Adrenal gland (tissue), 12 donors: ENCODE results near the gene NHEJ1. TPM values are rescaled to one million over a fixed set of nuclear protein-coding genes. Genes with fewer than 3 reads are reported as not detected.

ENCODE experiments used
- DNase-seq, 7 donors: peaks; one replicate each; pipeline ENCODE4 v3.0.0-alpha.2; 2019 to 2020
- H3K27ac ChIP-seq, 5 donors: fragments of 200-600 bp; sonication (generic) in 4 of 5; 1 replicate in 3 of 5; 2 replicates in 2 of 5; pipeline versions ENCODE4 v1.5.1 to v1.8.0; 2016 to 2020; ENCODE audit warnings: mild to moderate bottlenecking in 1 of 5
- H3K27me3 ChIP-seq: fragments of 200-600 bp; 2 replicates; pipeline ENCODE4 v1.8.0; 2021
- H3K36me3 ChIP-seq, 2 donors: fragments of 200-600 bp; replicated peaks in 1 of 2; 1 replicate in 1 of 2; 2 replicates in 1 of 2; pipeline versions ENCODE4 v1.5.1 to v1.8.0; 2018 to 2022
- H3K4me1 ChIP-seq, 2 donors: fragments of 200-600 bp; replicated peaks in 1 of 2; 1 replicate in 1 of 2; 2 replicates in 1 of 2; pipeline versions ENCODE4 v1.5.1 to v1.8.0; 2018 to 2021
- H3K4me3 ChIP-seq, 4 donors: fragments of 200-600 bp; sonication (generic) in 3 of 4; one replicate each; pipeline ENCODE4 v1.5.1; 2016 to 2018
- H3K9me3 ChIP-seq, 3 donors: fragments of 200-600 bp; sonication (generic) in 1 of 3; replicated peaks in 1 of 3; 1 replicate in 2 of 3; 2 replicates in 1 of 3; pipeline versions ENCODE4 v1.5.1 to v1.8.0; 2016 to 2021
- POLR2A ChIP-seq, 2 donors: fragments of 450-650 bp; IDR thresholded peaks; one replicate each; pipeline ENCODE4 v1.6.1; 2017; ENCODE audit warnings: antibody characterized with exemption in 2 of 2, mild to moderate bottlenecking in 2 of 2, moderate library complexity in 1 of 2
- WGBS, 4 donors: extraction: QIAGEN DNeasy Blood & Tissue Kit in 2 of 4; methylation state at CpG; one replicate each; pipeline versions ENCODE4 v1.1.5 to v1.1.7; 2013 to 2017; 5-methylcytosine and 5-hydroxymethylcytosine counted together
- intact Hi-C, 2 donors: fragments of 100-400 bp; cut with DNase I; formaldehyde crosslinking; loops; one replicate each; pipeline versions ENCODE4 v1.14.1 to v1.15.0; 2022 to 2023
- polyA plus RNA-seq, 3 donors: library from polyadenylated mRNA; stranded (reverse); fragments of 200-250 nt in 2 of 3; fragments of 350-450 nt in 1 of 3; fragmentation: Illumina TruSeq in 1 of 3; extraction: RNeasy Lipid Tissue Mini Kit (QIAGEN cat#74804) in 1 of 3; gene quantifications; one replicate each; pipeline ENCODE4 v1.2.3, GENCODE V29; 2013 to 2014
- total RNA-seq, 9 donors: library from RNA; depleted of rRNA in 4 of 9; stranded (reverse); fragments of >200 nt in 4 of 9; fragments of 120-200 nt in 1 of 9; fragmentation: NEBNext Ultra II Directional in 1 of 9; extraction: Animal tissue kit (Norgen Biotek cat#: 25700) in 1 of 9; gene quantifications; one replicate each; pipeline versions ENCODE4 v1.1.0 to v1.2.4, GENCODE V29; 2013 to 2023
- TF ChIP-seq, protein P1 (sequence below), 6 experiments: fragments of 450-650 bp in 4 of 6; fragments of 200-600 bp in 2 of 6; sonication (generic) in 1 of 6; IDR thresholded peaks; 1 replicate in 5 of 6; 2 replicates in 1 of 6; pipeline versions ENCODE4 v1.5.1 to v1.8.0; 2016 to 2021; ENCODE audit warnings: antibody characterized with exemption in 6 of 6, mild to moderate bottlenecking in 2 of 6, moderate library complexity in 1 of 6
- donor health status: healthy with polysubstance abuse.
- donor health status: Bipolar disorder and iron deficiency.
- donor health status: DM: yes; HTN: yes; CAD: no.
- donor health status: DM: no; HTN: no; CAD: no.
- donor health status: DM: no; HTN: no; CAD: no.
- donor health status: DM: yes; HTN: yes; CAD: no.

Gene NHEJ1
- total and polyA plus RNA-seq, 12 donors = 5.7 to 26.0 (median 17.1) TPM

DNA sequence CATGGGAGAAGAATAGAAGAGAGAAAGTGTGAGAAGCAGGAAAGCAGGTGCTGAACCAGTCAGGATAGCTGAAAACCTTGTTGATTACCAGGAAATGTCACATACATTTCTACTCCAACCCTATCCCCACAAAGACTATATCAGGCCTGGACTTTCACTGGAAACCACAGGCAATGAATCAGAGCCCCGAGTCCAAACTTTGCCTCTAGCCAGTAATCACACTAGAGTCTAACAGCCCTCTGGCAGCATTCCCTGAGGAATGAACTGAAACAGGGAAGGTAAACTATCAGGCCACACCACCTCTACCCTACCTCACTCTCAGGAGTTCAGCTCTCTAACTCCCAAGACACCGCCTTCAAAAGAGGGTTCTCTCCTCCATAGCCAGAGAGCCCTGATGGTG, 81.2 kb downstream of the NHEJ1 start:
- H3K36me3 ChIP-seq = peaks cover 0 to 21% of the 10 kb centered on the region in 2 donors
- intact Hi-C loops = loop anchor here in 1 of 2 donors (5.0 kb wide), 2 partner anchors 38 to 78 kb away; no protein-coding TSS in a partner anchor
- no peak overlapping the region for H3K4me3 ChIP-seq
- no peaks in the 10 kb centered on the region for H3K4me1 ChIP-seq
- H3K9me3 ChIP-seq = no peaks in the 10 kb centered on the region
- TF ChIP-seq, protein P1, sequence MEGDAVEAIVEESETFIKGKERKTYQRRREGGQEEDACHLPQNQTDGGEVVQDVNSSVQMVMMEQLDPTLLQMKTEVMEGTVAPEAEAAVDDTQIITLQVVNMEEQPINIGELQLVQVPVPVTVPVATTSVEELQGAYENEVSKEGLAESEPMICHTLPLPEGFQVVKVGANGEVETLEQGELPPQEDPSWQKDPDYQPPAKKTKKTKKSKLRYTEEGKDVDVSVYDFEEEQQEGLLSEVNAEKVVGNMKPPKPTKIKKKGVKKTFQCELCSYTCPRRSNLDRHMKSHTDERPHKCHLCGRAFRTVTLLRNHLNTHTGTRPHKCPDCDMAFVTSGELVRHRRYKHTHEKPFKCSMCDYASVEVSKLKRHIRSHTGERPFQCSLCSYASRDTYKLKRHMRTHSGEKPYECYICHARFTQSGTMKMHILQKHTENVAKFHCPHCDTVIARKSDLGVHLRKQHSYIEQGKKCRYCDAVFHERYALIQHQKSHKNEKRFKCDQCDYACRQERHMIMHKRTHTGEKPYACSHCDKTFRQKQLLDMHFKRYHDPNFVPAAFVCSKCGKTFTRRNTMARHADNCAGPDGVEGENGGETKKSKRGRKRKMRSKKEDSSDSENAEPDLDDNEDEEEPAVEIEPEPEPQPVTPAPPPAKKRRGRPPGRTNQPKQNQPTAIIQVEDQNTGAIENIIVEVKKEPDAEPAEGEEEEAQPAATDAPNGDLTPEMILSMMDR (IDR thresholded peaks at IDR 0.05) = no peak
- no peak for TF ChIP-seq POLR2A (IDR thresholded peaks at IDR 0.05)
- no peak for DNase-seq
- no peaks in the 10 kb centered on the region for H3K27me3 ChIP-seq
- H3K27ac ChIP-seq = no peak overlapping the region
- 74 to 94% (median 82%) methylated on average over 2 of the region's 2 CpGs for WGBS, 4 donors

DNA sequence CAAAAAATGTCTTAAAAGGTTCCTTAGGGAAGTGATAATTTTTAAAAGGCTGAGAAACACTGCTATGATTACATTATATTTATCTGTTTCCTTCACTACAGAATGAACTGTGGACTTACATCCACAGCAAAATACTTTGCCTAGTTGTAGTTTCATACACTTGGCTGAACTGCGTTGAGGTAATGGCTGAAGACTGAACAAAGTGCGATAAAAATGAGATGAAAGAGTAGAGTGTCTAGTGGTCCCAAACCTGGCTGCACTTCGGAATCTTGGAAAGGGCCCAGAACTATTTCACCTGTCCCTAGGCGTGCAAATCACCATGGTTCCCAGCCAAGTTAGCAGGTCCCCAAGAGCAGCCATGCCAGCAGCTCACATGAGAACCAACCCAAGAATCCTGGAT, 81.7 kb downstream of the NHEJ1 start:
- peaks cover 0 to 21% of the 10 kb centered on the region in 2 donors for H3K36me3 ChIP-seq
- intact Hi-C loops = loop anchor here in 1 of 2 donors (5.0 kb wide), 2 partner anchors 38 to 78 kb away; no protein-coding TSS in a partner anchor
- WGBS, 4 donors = 97 to 99% (median 97%) methylated on average over 4 of the region's 4 CpGs
- H3K27ac ChIP-seq = no peak overlapping the region
- no peaks in the 10 kb centered on the region for H3K4me1 ChIP-seq
- TF ChIP-seq, protein P1 (IDR thresholded peaks at IDR 0.05) = no peak
- no peak for TF ChIP-seq POLR2A (IDR thresholded peaks at IDR 0.05)
- no peaks in the 10 kb centered on the region for H3K9me3 ChIP-seq
- no peak overlapping the region for H3K4me3 ChIP-seq
- no peaks in the 10 kb centered on the region for H3K27me3 ChIP-seq
- DNase-seq = no peak

GRCh38 chr2:219078126-219078525, 82.5 kb downstream of the NHEJ1 start:
- Histone ChIP-seq H3K27ac (no peak overlapping the region), H3K4me1 (no peaks in the 10 kb centered on the region), H3K36me3 (peaks cover 0 to 21% of the 10 kb centered on the region in 2 donors), H3K4me3 (no peak overlapping the region), H3K27me3 (no peaks in the 10 kb centered on the region), H3K9me3 (no peaks in the 10 kb centered on the region)
- intact Hi-C loops = loop anchor here in 1 of 2 donors (5.0 kb wide), 2 partner anchors 39 to 79 kb away; no protein-coding TSS in a partner anchor
- no peak for DNase-seq
- TF ChIP-seq, protein P1 (IDR thresholded peaks at IDR 0.05) = no peak
- 85 to 92% (median 89%) methylated on average over 3 of the region's 3 CpGs for WGBS, 4 donors

DNA sequence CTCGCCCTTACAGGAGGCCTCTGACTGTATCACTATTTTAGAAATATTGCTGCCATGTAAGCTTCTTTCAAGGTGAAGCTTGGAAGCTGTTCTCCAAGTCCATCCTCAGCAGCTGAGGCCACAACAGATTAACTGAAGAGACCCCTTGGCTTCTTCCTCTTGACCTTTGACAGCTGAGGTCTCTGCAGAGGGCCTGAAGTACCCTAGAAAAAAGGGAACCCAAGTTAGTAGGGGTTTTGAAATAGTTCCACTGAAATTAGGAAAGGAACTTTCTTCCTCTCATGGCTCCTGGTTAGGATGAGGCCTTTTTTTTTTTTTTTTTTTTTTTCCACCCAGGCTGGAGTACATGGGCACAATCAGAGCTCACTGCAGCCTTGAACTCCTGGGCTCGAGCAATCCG, 84.4 kb downstream of the NHEJ1 start:
- Histone ChIP-seq H3K27me3 (no peaks in the 10 kb centered on the region), H3K4me3 (no peak overlapping the region), H3K36me3 (peaks cover 0 to 21% of the 10 kb centered on the region in 2 donors), H3K4me1 (no peaks in the 10 kb centered on the region), H3K9me3 (no peaks in the 10 kb centered on the region), H3K27ac (no peak overlapping the region)
- intact Hi-C loops = loop anchor here in 1 of 2 donors (5.0 kb wide), 2 partner anchors 41 to 81 kb away; no protein-coding TSS in a partner anchor
- no peak for DNase-seq
- no peak for TF ChIP-seq POLR2A (IDR thresholded peaks at IDR 0.05)
- TF ChIP-seq, protein P1 (IDR thresholded peaks at IDR 0.05) = no peak
- 61 to 82% (median 68%) methylated on average over 3 of the region's 3 CpGs for WGBS, 4 donors
